ENCODE results near the gene RHBDF1. TPM values are rescaled to one million over a fixed set of nuclear protein-coding genes. Genes with fewer than 3 reads are reported as not detected.

The RHBDF1 gene, protein sequence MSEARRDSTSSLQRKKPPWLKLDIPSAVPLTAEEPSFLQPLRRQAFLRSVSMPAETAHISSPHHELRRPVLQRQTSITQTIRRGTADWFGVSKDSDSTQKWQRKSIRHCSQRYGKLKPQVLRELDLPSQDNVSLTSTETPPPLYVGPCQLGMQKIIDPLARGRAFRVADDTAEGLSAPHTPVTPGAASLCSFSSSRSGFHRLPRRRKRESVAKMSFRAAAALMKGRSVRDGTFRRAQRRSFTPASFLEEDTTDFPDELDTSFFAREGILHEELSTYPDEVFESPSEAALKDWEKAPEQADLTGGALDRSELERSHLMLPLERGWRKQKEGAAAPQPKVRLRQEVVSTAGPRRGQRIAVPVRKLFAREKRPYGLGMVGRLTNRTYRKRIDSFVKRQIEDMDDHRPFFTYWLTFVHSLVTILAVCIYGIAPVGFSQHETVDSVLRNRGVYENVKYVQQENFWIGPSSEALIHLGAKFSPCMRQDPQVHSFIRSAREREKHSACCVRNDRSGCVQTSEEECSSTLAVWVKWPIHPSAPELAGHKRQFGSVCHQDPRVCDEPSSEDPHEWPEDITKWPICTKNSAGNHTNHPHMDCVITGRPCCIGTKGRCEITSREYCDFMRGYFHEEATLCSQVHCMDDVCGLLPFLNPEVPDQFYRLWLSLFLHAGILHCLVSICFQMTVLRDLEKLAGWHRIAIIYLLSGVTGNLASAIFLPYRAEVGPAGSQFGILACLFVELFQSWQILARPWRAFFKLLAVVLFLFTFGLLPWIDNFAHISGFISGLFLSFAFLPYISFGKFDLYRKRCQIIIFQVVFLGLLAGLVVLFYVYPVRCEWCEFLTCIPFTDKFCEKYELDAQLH
- total RNA-seq = 10 to 100 TPM in 1 of 4 donors, 1 to 10 TPM in 3; 5.6 to 22.6 (median 9.1) TPM

DNA sequence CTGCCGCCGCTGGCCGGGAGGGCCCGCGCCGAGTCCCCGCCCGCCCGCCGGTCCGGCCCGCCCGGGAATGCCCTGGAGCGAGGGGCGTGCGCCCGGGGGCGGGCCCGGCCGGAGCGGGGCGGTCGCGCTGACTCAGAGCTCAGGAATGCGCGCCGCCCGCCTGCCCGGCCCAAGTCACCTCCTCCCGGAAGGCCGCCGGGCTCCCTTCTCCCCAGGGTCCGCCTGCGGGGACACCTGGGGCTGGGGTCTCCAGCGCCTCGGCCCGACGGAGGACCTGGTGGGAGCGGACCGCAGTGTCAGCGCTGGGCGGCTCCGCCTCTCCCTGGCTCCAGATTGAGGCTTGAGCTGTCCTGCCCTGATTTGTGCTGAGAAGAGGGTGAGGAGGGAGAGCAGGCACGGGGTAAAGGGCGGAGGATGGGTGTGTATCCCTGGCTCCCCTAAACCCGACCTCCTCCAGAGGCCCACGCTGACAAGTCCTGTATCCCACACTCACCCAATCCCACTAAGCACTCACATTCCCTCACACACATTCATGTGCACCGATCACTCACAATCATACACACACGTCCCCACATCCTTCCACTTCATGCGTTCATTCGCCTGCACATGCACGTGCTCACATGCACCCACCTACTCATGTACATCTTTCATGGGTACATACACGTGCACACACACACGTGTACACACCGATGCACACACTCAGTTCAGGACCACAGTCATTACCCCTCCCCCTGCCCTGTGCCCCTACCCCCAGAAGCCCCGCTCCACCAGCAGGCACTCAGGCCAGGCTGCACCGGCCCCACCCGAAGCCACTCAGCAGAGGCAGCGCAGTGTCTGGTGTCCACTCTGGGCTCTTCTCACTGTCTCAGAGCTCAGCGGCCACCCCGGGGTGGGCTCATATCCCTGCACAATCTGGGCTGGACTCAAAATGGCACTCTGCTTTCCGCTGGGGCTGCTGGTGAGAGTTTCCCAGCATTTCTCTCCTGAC is at the start of gene RHBDF1:
Gene RHBDF1 (minus strand): TSS at position 71 of the 988 bp plus-strand sequence. CDS start 7,616 bp downstream, outside the sequence.
- TF ChIP-seq, protein P1, sequence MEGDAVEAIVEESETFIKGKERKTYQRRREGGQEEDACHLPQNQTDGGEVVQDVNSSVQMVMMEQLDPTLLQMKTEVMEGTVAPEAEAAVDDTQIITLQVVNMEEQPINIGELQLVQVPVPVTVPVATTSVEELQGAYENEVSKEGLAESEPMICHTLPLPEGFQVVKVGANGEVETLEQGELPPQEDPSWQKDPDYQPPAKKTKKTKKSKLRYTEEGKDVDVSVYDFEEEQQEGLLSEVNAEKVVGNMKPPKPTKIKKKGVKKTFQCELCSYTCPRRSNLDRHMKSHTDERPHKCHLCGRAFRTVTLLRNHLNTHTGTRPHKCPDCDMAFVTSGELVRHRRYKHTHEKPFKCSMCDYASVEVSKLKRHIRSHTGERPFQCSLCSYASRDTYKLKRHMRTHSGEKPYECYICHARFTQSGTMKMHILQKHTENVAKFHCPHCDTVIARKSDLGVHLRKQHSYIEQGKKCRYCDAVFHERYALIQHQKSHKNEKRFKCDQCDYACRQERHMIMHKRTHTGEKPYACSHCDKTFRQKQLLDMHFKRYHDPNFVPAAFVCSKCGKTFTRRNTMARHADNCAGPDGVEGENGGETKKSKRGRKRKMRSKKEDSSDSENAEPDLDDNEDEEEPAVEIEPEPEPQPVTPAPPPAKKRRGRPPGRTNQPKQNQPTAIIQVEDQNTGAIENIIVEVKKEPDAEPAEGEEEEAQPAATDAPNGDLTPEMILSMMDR (IDR thresholded peaks at IDR 0.05 in 4 of 5, conservative IDR thresholded peaks at IDR 0.05 in 1 of 5) = no peak
- peak; percentile 39 to 69 for TF ChIP-seq POLR2A (IDR thresholded peaks at IDR 0.05)
- DNase-seq (no peak), ATAC-seq (peak; percentile 41 to 52)
- Histone ChIP-seq H3K27ac (peak within 1 kb of the TSS; percentile 75 to 92 (median 87)), H3K4me1 (peaks cover 48 to 63% of the 10 kb centered on the region in 2 donors), H3K4me3 (peak within 1 kb of the TSS; percentile 61 to 77 (median 69)), H3K36me3 (no peaks in the 10 kb centered on the region), H3K9me3 (no peaks in the 10 kb centered on the region), H3K27me3 (no peaks in the 10 kb centered on the region)
- in situ Hi-C loops (cut with MboI; ENCODE audit: low sequenced_read_pairs in 4 of 4) (no loop called here), intact Hi-C loops (cut with DNase I; ENCODE audit: low total_unique reads) (no loop called here)

DNA sequence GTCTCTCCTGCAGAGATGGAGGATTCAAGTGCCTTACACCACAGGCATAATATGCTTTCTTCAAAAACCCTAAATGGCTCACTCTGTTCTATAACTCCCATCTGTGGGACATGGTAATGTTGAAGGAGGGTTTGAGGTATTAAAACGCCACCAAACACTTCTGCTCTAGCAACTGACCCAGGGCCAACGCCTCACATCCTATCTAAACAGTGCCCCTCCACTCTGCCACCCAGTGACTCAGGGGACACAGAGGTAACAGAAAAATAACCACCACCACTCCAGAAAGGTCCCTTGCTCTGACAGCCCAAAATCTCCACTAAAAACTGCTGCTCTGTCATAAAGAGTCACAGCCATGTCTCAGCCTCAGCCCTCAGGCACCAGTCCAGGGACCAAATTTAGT is 48.3 kb upstream of the RHBDF1 start:
- Histone ChIP-seq H3K27me3 (no peaks in the 10 kb centered on the region), H3K4me1 (no peaks in the 10 kb centered on the region), H3K27ac (no peak overlapping the region), H3K4me3 (no peak overlapping the region), H3K36me3 (peaks cover 0 to 21% of the 10 kb centered on the region in 2 donors), H3K9me3 (no peaks in the 10 kb centered on the region)
- DNase-seq (no peak), ATAC-seq (no peak)
- intact Hi-C loops (cut with DNase I; ENCODE audit: low total_unique reads) (no loop called here), in situ Hi-C loops (cut with MboI; ENCODE audit: low sequenced_read_pairs in 4 of 4) (no loop called here)
- no peak for TF ChIP-seq POLR2A (IDR thresholded peaks at IDR 0.05)
- TF ChIP-seq, protein P1 (IDR thresholded peaks at IDR 0.05 in 4 of 5, conservative IDR thresholded peaks at IDR 0.05 in 1 of 5) = no peak

DNA sequence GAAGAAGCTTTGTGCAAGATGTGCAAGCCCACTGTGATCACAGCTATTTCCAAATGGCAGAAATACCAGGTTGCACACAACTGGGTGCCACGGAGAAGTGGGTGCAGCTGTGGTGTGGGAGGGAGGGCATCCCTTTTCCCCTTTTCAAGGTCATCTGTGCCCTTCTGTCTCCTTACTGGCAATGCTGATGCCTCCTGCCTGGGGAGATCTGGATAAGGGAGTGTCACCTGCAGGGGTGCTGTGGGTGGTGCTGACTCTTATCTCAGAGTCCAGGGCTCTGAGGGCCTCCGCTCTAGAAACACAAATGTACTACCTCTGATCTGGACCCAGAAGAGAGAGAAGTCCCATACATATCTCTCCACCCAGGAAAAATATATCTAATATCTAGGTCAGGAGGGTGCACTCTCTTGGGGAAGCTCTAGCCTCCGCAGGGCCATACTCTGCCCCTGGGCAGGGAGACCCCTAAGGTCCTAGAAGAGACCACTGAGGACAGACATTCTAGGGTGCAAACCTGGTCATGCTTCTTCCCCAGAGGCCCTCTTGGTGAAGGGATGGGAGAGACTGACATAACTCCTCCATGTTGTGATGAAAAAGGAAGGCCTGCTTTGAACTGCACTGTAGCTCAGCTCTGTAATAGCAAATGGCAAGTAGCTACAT is 47.5 kb upstream of the RHBDF1 start:
- no peaks in the 10 kb centered on the region for H3K9me3 ChIP-seq
- no peak for DNase-seq
- ATAC-seq = no peak
- H3K36me3 ChIP-seq = peaks cover 0 to 22% of the 10 kb centered on the region in 2 donors
- H3K27me3 ChIP-seq = no peaks in the 10 kb centered on the region
- no peak for TF ChIP-seq POLR2A (IDR thresholded peaks at IDR 0.05)
- TF ChIP-seq, protein P1 (IDR thresholded peaks at IDR 0.05 in 4 of 5, conservative IDR thresholded peaks at IDR 0.05 in 1 of 5) = no peak
- no peaks in the 10 kb centered on the region for H3K4me1 ChIP-seq
- no peak overlapping the region for H3K27ac ChIP-seq
- in situ Hi-C loops (cut with MboI; ENCODE audit: low sequenced_read_pairs in 4 of 4) = no loop called here
- intact Hi-C loops (cut with DNase I; ENCODE audit: low total_unique reads) = no loop called here
- H3K4me3 ChIP-seq = no peak overlapping the region

DNA sequence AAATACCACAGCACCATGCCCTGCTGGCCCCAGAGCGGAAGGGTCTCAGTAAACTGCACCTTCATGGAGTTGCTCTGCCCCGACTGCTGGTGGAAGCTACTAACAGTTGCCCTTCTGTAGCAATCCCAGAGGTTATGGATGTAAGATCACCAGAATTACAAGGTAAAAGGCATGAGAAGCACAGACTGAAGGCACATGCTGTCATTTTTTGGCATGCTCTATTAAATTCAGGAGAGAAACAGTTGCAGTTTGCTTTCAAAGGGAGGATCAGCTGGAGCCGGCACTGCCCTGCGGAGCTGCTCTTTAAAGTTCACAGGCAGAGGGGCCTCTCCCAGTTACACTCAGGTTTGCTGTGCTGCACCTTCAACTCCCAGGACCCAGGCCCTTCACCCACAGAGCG is 46.9 kb upstream of the RHBDF1 start:
- Histone ChIP-seq H3K4me3 (no peak overlapping the region), H3K36me3 (peaks cover 0 to 22% of the 10 kb centered on the region in 2 donors), H3K27me3 (no peaks in the 10 kb centered on the region), H3K27ac (no peak overlapping the region), H3K9me3 (no peaks in the 10 kb centered on the region), H3K4me1 (no peaks in the 10 kb centered on the region)
- no peak for ATAC-seq
- in situ Hi-C loops (cut with MboI; ENCODE audit: low sequenced_read_pairs in 4 of 4) (no loop called here), intact Hi-C loops (cut with DNase I; ENCODE audit: low total_unique reads) (no loop called here)
- DNase-seq = no peak
- no peak for TF ChIP-seq POLR2A (IDR thresholded peaks at IDR 0.05)
- TF ChIP-seq, protein P1 (IDR thresholded peaks at IDR 0.05 in 4 of 5, conservative IDR thresholded peaks at IDR 0.05 in 1 of 5) = no peak
